WTC11 (cell line): ENCODE results near the gene OSBPL9. TPM values are rescaled to one million over a fixed set of nuclear protein-coding genes. Genes with fewer than 3 reads are reported as not detected.

ENCODE experiments used
- ATAC-seq: fragments of 200-7000 bp; cut with Tn5 transposase; 2 replicates; pipeline ENCODE4 v1.10.0; 2021; ENCODE audit warnings: mild to moderate bottlenecking, moderate library complexity
- CTCF ChIA-PET: fragments of 300-600 bp; sonication (Branson Sonifier 250); formaldehyde crosslinking; loops from one replicate; lab custom pipeline; 2021; ENCODE audit warnings: antibody characterized with exemption; lab: Charles Lee
- POLR2A ChIA-PET: fragments of 350-600 bp; sonication (Branson Sonifier 250); formaldehyde crosslinking; loops from one replicate; lab custom pipeline; 2021; ENCODE audit warnings: antibody characterized with exemption; lab: Charles Lee
- DNase-seq: peaks from one replicate; pipeline ENCODE4 v3.0.0; 2021; ENCODE audit warnings: low spot score
- H3K27ac Mint-ChIP-seq: 2 replicates; pipeline ENCODE4 v1.8.0; 2021; ENCODE audit warnings: mixed read lengths
- H3K27me3 Mint-ChIP-seq: 2 replicates; pipeline ENCODE4 v1.8.0; 2021; ENCODE audit warnings: low read depth, mild to moderate bottlenecking, moderate library complexity, mixed read lengths
- H3K36me3 Mint-ChIP-seq: 2 replicates; pipeline ENCODE4 v1.8.0; 2021; ENCODE audit warnings: mixed read lengths
- H3K4me1 Mint-ChIP-seq: 2 replicates; pipeline ENCODE4 v1.8.0; 2022; ENCODE audit warnings: mixed read lengths
- H3K4me3 Mint-ChIP-seq: 2 replicates; pipeline ENCODE4 v1.8.0; 2021; ENCODE audit warnings: mild to moderate bottlenecking, moderate library complexity, mixed read lengths
- H3K9me3 Mint-ChIP-seq: 2 replicates; pipeline ENCODE4 v1.8.0; 2021; ENCODE audit warnings: mixed read lengths
- ARID4B ChIP-seq: sonication (generic); formaldehyde crosslinking; IDR thresholded peaks from 2 replicates; pipeline ENCODE4 v1.8.0; 2023; ENCODE audit warnings: missing genetic modification reagents, mild to moderate bottlenecking, borderline replicate concordance
- CBFB ChIP-seq: sonication (generic); formaldehyde crosslinking; IDR thresholded peaks from 2 replicates; pipeline ENCODE4 v1.8.1; 2022; ENCODE audit warnings: mild to moderate bottlenecking, low read depth, missing genetic modification reagents
- CTCF ChIP-seq: fragments of 200-600 bp; IDR thresholded peaks from 2 replicates; pipeline ENCODE4 v1.8.0; 2022; ENCODE audit warnings: antibody characterized with exemption
- JAZF1 ChIP-seq: fragments of 250-450 bp; sonication (Bioruptor Pico); IDR thresholded peaks from 2 replicates; pipeline ENCODE4 v1.9.0; 2021; ENCODE audit warnings: moderate library complexity, mild to moderate bottlenecking, inconsistent platforms
- KAT7 ChIP-seq: sonication (generic); formaldehyde crosslinking; IDR thresholded peaks from 2 replicates; pipeline ENCODE4 v1.8.1; 2023; ENCODE audit warnings: missing genetic modification reagents, mild to moderate bottlenecking, borderline replicate concordance
- MYBL2 ChIP-seq: sonication (generic); formaldehyde crosslinking; IDR thresholded peaks from 2 replicates; pipeline ENCODE4 v1.8.1; 2023; ENCODE audit warnings: mild to moderate bottlenecking, moderate library complexity, missing genetic modification reagents
- NFE2L1 ChIP-seq: sonication (generic); formaldehyde crosslinking; IDR thresholded peaks from 2 replicates; pipeline ENCODE4 v1.8.1; 2023; ENCODE audit warnings: missing genetic modification reagents
- OVOL2 ChIP-seq: fragments of 250-450 bp; sonication (Bioruptor Pico); IDR thresholded peaks from 2 replicates; pipeline ENCODE4 v1.9.0; 2021; ENCODE audit warnings: mild to moderate bottlenecking, borderline replicate concordance
- PRDM15 ChIP-seq: sonication (generic); formaldehyde crosslinking; IDR thresholded peaks from 2 replicates; pipeline ENCODE4 v1.8.0; 2022; ENCODE audit warnings: missing genetic modification reagents
- SMAD3 ChIP-seq: sonication (generic); formaldehyde crosslinking; IDR thresholded peaks from 2 replicates; pipeline ENCODE4 v1.8.0; 2022; ENCODE audit warnings: missing genetic modification reagents, mild to moderate bottlenecking, borderline replicate concordance
- TEAD1 ChIP-seq: sonication (generic); formaldehyde crosslinking; IDR thresholded peaks from 2 replicates; pipeline ENCODE4 v1.8.0; 2022; ENCODE audit warnings: mild to moderate bottlenecking, missing genetic modification reagents
- TP53 ChIP-seq: sonication (generic); formaldehyde crosslinking; IDR thresholded peaks from 2 replicates; pipeline ENCODE4 v1.8.1; 2023; ENCODE audit warnings: mild to moderate bottlenecking, missing genetic modification reagents
- USF1 ChIP-seq: sonication (generic); formaldehyde crosslinking; IDR thresholded peaks from 2 replicates; pipeline ENCODE4 v1.8.0; 2022; ENCODE audit warnings: mild to moderate bottlenecking, missing genetic modification reagents
- ZNF121 ChIP-seq: sonication (generic); formaldehyde crosslinking; IDR thresholded peaks from 2 replicates; pipeline ENCODE4 v1.8.0; 2023; ENCODE audit warnings: missing genetic modification reagents
- ZNF219 ChIP-seq: sonication (generic); formaldehyde crosslinking; IDR thresholded peaks from 2 replicates; pipeline ENCODE4 v1.8.0; 2023; ENCODE audit warnings: missing genetic modification reagents, mild to moderate bottlenecking, borderline replicate concordance
- ZNF281 ChIP-seq: sonication (generic); formaldehyde crosslinking; IDR thresholded peaks from 2 replicates; pipeline ENCODE4 v1.8.0; 2023; ENCODE audit warnings: mild to moderate bottlenecking, missing genetic modification reagents
- ZNF512 ChIP-seq: sonication (generic); formaldehyde crosslinking; IDR thresholded peaks from 2 replicates; pipeline ENCODE4 v1.8.1; 2022; ENCODE audit warnings: missing genetic modification reagents, borderline replicate concordance
- ZNF671 ChIP-seq: fragments of 250-450 bp; sonication (Bioruptor Pico); IDR thresholded peaks from 2 replicates; pipeline ENCODE4 v1.8.0; 2021; ENCODE audit warnings: mild to moderate bottlenecking
- total RNA-seq: library from RNA; stranded (reverse); gene quantifications from 3 replicates; pipeline ENCODE4 v1.2.3, GENCODE V29; 2021

Gene OSBPL9
- total RNA-seq, 1 experiment from 2014 or later: 55.6 TPM

- Mint-ChIP-seq H3K9me3 (no peaks in the 10 kb centered on the region), H3K4me1 (peaks cover 16% of the 10 kb centered on the region), H3K4me3 (no peak overlapping the region), H3K36me3 (0 out of 2 replicates have a peak, but pooled peaks cover 2% of the 10 kb centered on the region), H3K27me3 (no peaks in the 10 kb centered on the region), H3K27ac (no peak overlapping the region)
- no peak for TF ChIP-seq ZNF121 (CRISPR knock-in tag)
- no peak for TF ChIP-seq ZNF219
- no peak for TF ChIP-seq ZNF671 (CRISPR knock-in tag)
- TF ChIP-seq USF1 (CRISPR knock-in tag): no peak
- no peak for TF ChIP-seq JAZF1
- TF ChIP-seq CBFB: no peak
- no peak for TF ChIP-seq PRDM15 (CRISPR knock-in tag)
- TF ChIP-seq OVOL2 (CRISPR knock-in tag): no peak
- TF ChIP-seq CTCF: no peak
- TF ChIP-seq ZNF281 (CRISPR knock-in tag): no peak
- no peak for TF ChIP-seq NFE2L1 (CRISPR knock-in tag)
- DNase-seq (no peak), ATAC-seq (no peak)
- CTCF ChIA-PET: interaction anchor here (0.6 kb wide), 1 partner anchor 456 kb away, joined by 6 read pairs; no protein-coding TSS in a partner anchor
- POLR2A ChIA-PET: no interaction called here
Observed at GRCh38 chr1:51741121-51741681, 124.3 kb downstream of the OSBPL9 start.

- Mint-ChIP-seq H3K4me1 (peaks cover 13% of the 10 kb centered on the region), H3K4me3 (no peak overlapping the region), H3K36me3 (peaks cover 15% of the 10 kb centered on the region), H3K27ac (peak overlapping the region; percentile 5; the same call in 1 of the 2 replicates), H3K9me3 (no peaks in the 10 kb centered on the region), H3K27me3 (no peaks in the 10 kb centered on the region)
- ATAC-seq (no peak), DNase-seq (no peak)
- ChIA-PET POLR2A (no interaction called here), CTCF (no interaction called here)
- TF ChIP-seq TP53 (CRISPR knock-in tag): no peak
- TF ChIP-seq MYBL2: no peak
- TF ChIP-seq SMAD3 (CRISPR knock-in tag): no peak
- no peak for TF ChIP-seq ZNF512 (CRISPR knock-in tag)
- TF ChIP-seq TEAD1 (CRISPR knock-in tag): no peak
- TF ChIP-seq KAT7 (CRISPR knock-in tag): no peak
- no peak for TF ChIP-seq ARID4B (CRISPR knock-in tag)
Observed at GRCh38 chr1:51744506-51745303, 127.8 kb downstream of the OSBPL9 start.
